Nephron progenitor cell (in vitro differentiated cells): ENCODE results near the gene ATP8B4.
A peak's percentile ranks its signal among the peaks of the same experiment; 100 is the strongest.

Experiments used
- DNase-seq: peaks from one replicate; pipeline ENCODE4 v3.0.0; 2021
- H3K27ac Mint-ChIP-seq: 2 replicates; pipeline ENCODE4 v1.8.0; 2021; ENCODE audit warnings: mild to moderate bottlenecking, moderate library complexity, mixed read lengths
- H3K27me3 Mint-ChIP-seq: 2 replicates; pipeline ENCODE4 v1.8.0; 2021; ENCODE audit warnings: mild to moderate bottlenecking, low read depth, mixed read lengths; ENCODE audit not compliant: poor library complexity
- H3K36me3 Mint-ChIP-seq: 2 replicates; pipeline ENCODE4 v1.8.0; 2021; ENCODE audit warnings: low read depth, mixed read lengths
- H3K4me1 Mint-ChIP-seq: 2 replicates; pipeline ENCODE4 v1.8.0; 2021; ENCODE audit warnings: mixed read lengths
- H3K4me3 Mint-ChIP-seq: 2 replicates; pipeline ENCODE4 v1.8.0; 2021; ENCODE audit warnings: mild to moderate bottlenecking, moderate library complexity, mixed read lengths
- H3K9me3 Mint-ChIP-seq: 2 replicates; pipeline ENCODE4 v1.8.0; 2021; ENCODE audit warnings: mild to moderate bottlenecking, moderate library complexity, mixed read lengths
- TF ChIP-seq, protein P1 (sequence below): fragments of 200-600 bp; sonication (generic); IDR thresholded peaks from 2 replicates; pipeline ENCODE4 v1.5.0; 2021; ENCODE audit warnings: antibody characterized with exemption

Gene ATP8B4

GRCh38 chr15:50149090-50149489 lies 30.1 kb upstream of the ATP8B4 start:
- H3K4me1 Mint-ChIP-seq = no peaks in the 10 kb centered on the region
- H3K27me3 Mint-ChIP-seq = peaks cover 4% of the 10 kb centered on the region
- no peaks in the 10 kb centered on the region for H3K36me3 Mint-ChIP-seq
- no peak overlapping the region for H3K27ac Mint-ChIP-seq
- no peak overlapping the region for H3K4me3 Mint-ChIP-seq
- TF ChIP-seq, protein P1, sequence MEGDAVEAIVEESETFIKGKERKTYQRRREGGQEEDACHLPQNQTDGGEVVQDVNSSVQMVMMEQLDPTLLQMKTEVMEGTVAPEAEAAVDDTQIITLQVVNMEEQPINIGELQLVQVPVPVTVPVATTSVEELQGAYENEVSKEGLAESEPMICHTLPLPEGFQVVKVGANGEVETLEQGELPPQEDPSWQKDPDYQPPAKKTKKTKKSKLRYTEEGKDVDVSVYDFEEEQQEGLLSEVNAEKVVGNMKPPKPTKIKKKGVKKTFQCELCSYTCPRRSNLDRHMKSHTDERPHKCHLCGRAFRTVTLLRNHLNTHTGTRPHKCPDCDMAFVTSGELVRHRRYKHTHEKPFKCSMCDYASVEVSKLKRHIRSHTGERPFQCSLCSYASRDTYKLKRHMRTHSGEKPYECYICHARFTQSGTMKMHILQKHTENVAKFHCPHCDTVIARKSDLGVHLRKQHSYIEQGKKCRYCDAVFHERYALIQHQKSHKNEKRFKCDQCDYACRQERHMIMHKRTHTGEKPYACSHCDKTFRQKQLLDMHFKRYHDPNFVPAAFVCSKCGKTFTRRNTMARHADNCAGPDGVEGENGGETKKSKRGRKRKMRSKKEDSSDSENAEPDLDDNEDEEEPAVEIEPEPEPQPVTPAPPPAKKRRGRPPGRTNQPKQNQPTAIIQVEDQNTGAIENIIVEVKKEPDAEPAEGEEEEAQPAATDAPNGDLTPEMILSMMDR = no peak
- no peak for DNase-seq
- no peaks in the 10 kb centered on the region for H3K9me3 Mint-ChIP-seq

DNA sequence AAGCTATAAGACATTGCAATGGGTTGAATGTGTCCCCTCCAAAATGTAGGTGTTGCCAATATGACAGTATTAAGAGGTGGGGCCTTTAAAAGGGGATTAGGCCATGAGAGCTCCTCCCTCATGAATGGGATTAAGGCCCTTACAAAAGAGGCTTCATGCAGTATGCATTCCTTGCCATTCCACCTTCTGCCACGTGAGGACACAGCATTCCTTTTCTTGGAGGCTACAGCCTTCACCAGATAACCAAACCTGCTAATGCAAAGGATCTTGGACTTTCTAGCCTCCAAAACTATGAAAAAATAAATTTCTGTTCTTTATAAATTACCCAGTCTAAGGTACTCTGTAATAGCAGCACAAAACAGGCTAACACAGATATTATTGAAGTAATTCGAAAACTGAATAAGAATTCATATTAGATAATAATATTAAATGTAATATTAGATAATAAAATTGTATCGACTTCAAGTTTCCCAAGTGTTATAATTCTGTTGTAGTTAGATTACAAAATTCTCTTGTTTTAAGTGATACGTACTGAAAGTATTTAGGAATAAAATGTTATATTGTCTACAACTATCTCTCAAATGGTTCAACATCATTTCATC lies 29.4 kb upstream of the ATP8B4 start:
- no peaks in the 10 kb centered on the region for H3K36me3 Mint-ChIP-seq
- H3K4me1 Mint-ChIP-seq = no peaks in the 10 kb centered on the region
- no peak overlapping the region for H3K4me3 Mint-ChIP-seq
- peak; percentile 31 for DNase-seq
- H3K27me3 Mint-ChIP-seq = peaks cover 4% of the 10 kb centered on the region
- TF ChIP-seq, protein P1 = peak; percentile 49
- no peaks in the 10 kb centered on the region for H3K9me3 Mint-ChIP-seq
- H3K27ac Mint-ChIP-seq = no peak overlapping the region

- TF ChIP-seq, protein P1 = no peak
- Mint-ChIP-seq H3K27me3 (peaks cover 4% of the 10 kb centered on the region), H3K36me3 (no peaks in the 10 kb centered on the region), H3K4me3 (no peak overlapping the region), H3K4me1 (no peaks in the 10 kb centered on the region), H3K9me3 (no peaks in the 10 kb centered on the region), H3K27ac (no peak overlapping the region)
- DNase-seq = no peak
Measured at GRCh38 chr15:50146632-50147031, 27.6 kb upstream of the ATP8B4 start.

DNA sequence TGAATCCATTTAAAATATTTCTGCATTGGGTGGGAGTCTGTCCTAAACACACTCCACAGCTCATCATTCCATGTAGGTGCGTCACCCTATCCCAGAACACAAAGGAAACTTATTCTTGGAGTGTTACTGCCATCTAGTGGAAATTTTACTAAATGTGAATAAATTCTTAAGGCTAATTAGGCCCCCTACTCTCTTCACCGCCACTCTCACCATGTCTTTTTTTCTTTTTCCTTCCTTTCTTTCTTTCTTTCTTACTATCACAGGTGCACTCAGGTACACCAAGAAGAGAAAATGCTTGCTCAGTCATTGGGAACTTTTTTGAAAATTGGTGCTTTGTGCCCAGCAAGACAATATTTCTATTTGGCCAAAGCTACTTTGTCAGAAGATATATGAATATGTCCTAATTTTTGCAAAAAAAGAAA lies 26.4 kb upstream of the ATP8B4 start:
- Mint-ChIP-seq H3K4me1 (no peaks in the 10 kb centered on the region), H3K9me3 (no peaks in the 10 kb centered on the region), H3K36me3 (no peaks in the 10 kb centered on the region), H3K27me3 (peaks cover 4% of the 10 kb centered on the region), H3K4me3 (no peak overlapping the region), H3K27ac (no peak overlapping the region)
- DNase-seq = peak; percentile 17
- TF ChIP-seq, protein P1 = peak; percentile 47

- DNase-seq = no peak
- Mint-ChIP-seq H3K27ac (no peak overlapping the region), H3K36me3 (no peaks in the 10 kb centered on the region), H3K4me1 (no peaks in the 10 kb centered on the region), H3K4me3 (no peak overlapping the region), H3K9me3 (no peaks in the 10 kb centered on the region), H3K27me3 (peaks cover 4% of the 10 kb centered on the region)
- TF ChIP-seq, protein P1 = no peak
Measured at GRCh38 chr15:50144341-50145120, 25.5 kb upstream of the ATP8B4 start.
